Measurements from ENCODE around the gene SIL1. TPM values are rescaled to one million over a fixed set of nuclear protein-coding genes. Genes with fewer than 3 reads are reported as not detected.
"Not testable (repeated sequence)": the region's sequence is repeated elsewhere in the genome, so short reads cannot be mapped to it uniquely, and the experiment has no call there.

The SIL1 gene
- total RNA-seq, 1 experiment from 2014 or later: 22.0 TPM

DNA sequence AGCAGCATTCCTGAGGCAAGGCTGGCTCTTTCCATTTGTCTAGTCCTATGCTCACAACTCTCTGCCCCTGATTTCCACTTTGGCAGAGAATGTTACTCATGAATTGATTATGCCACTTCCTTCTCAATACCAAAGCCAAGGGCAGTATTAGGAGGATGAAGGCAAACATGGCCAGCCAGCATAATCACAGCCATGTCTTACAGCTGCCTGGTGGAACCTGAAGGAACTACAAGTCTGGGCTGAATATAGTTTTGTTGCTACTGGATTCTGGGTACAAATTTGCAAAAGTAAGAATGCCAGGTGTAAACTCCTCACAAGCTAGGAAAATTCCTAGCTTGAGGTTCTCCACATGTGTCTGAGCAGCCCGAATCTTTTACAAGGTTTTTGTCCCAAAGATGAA, 4.2 kb downstream of the SIL1 start:
- Histone ChIP-seq H3K9me3 (ENCODE audit: low read depth, low read length, poor library complexity, severe bottlenecking) (no peaks in the 10 kb centered on the region), H3K4me3 (ENCODE audit: low read depth, low read length, poor library complexity, severe bottlenecking) (no peak overlapping the region), H3K27ac (ENCODE audit: low read depth, low read length, poor library complexity, severe bottlenecking) (no peak overlapping the region), H3K36me3 (ENCODE audit: insufficient read depth, low read length, poor library complexity, severe bottlenecking) (peaks cover 4% of the 10 kb centered on the region), H3K4me1 (ENCODE audit: insufficient read depth, low read length, poor library complexity, severe bottlenecking) (no peaks in the 10 kb centered on the region), H3K27me3 (replicated peaks; ENCODE audit: insufficient read depth, low read depth, low read length, poor library complexity) (no peaks in the 10 kb centered on the region)
- TF ChIP-seq, protein P1, sequence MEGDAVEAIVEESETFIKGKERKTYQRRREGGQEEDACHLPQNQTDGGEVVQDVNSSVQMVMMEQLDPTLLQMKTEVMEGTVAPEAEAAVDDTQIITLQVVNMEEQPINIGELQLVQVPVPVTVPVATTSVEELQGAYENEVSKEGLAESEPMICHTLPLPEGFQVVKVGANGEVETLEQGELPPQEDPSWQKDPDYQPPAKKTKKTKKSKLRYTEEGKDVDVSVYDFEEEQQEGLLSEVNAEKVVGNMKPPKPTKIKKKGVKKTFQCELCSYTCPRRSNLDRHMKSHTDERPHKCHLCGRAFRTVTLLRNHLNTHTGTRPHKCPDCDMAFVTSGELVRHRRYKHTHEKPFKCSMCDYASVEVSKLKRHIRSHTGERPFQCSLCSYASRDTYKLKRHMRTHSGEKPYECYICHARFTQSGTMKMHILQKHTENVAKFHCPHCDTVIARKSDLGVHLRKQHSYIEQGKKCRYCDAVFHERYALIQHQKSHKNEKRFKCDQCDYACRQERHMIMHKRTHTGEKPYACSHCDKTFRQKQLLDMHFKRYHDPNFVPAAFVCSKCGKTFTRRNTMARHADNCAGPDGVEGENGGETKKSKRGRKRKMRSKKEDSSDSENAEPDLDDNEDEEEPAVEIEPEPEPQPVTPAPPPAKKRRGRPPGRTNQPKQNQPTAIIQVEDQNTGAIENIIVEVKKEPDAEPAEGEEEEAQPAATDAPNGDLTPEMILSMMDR (conservative IDR thresholded peaks at IDR 0.05; ENCODE audit: low read depth, low read length): peak; percentile 40
- TF ChIP-seq EZH2 (IDR thresholded peaks at IDR 0.05; ENCODE audit: borderline replicate concordance, low read depth, low read length, poor library complexity, severe bottlenecking): no peak
- CTCF ChIA-PET: no interaction called here
- POLR2A ChIA-PET (ENCODE audit: low non-redundant PET): no interaction called here
- intact Hi-C loops (cut with micrococcal nuclease; ENCODE audit: unreplicated experiment): no loop called here
- no TSS peak for BruUV-seq (replicated peaks)
- peak; percentile 25 for DNase-seq (ENCODE audit: low spot score)

DNA sequence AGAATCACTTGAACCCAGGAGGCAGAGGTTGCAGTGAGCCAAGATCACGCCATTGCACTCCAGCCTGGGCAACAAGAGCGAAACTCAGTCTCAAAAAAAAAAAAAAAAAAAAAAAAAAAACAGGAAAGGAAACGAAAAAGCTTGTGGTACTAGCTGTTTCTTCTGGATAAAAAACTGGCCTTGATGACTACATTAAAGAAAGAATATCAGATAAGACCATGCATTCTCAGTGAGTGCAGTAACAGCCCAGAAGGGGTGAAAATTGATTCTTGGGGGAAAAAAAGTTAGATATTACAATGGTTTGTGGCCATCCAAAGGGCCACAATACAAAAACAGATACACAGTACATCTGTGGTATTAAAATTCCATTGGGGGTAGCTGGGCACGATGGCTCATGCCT, 5.3 kb downstream of the SIL1 start:
- H3K27ac ChIP-seq (ENCODE audit: low read depth, low read length, poor library complexity, severe bottlenecking); H3K27me3 ChIP-seq (replicated peaks; ENCODE audit: insufficient read depth, low read depth, low read length, poor library complexity); DNase-seq (ENCODE audit: low spot score); CTCF ChIA-PET; H3K4me1 ChIP-seq (ENCODE audit: insufficient read depth, low read length, poor library complexity, severe bottlenecking); H3K9me3 ChIP-seq (ENCODE audit: low read depth, low read length, poor library complexity, severe bottlenecking); POLR2A ChIA-PET (ENCODE audit: low non-redundant PET); H3K4me3 ChIP-seq (ENCODE audit: low read depth, low read length, poor library complexity, severe bottlenecking); BruUV-seq (replicated peaks); intact Hi-C loops (cut with micrococcal nuclease; ENCODE audit: unreplicated experiment); H3K36me3 ChIP-seq (ENCODE audit: insufficient read depth, low read length, poor library complexity, severe bottlenecking): not testable (repeated sequence)

DNA sequence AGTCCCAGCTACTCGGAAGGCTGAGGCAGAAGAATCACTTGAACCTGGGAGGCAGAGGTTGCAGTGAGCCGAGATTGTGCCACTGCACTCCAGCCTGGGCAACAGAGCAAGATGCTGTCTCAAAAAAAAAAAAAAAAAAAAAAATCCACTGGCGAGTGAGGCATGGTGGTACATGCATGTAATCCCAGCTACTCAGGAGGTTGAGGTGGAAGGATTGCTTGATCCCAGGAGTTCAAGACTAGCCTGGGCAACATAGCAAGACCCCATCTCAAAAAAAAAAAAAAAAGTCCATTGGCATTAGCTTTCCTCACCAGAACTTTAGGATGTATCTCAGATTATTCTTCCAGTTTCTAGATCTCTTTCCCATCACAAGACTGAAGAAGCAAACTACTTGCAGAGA, 6.2 kb downstream of the SIL1 start:
- H3K36me3 ChIP-seq (ENCODE audit: insufficient read depth, low read length, poor library complexity, severe bottlenecking); DNase-seq (ENCODE audit: low spot score); POLR2A ChIA-PET (ENCODE audit: low non-redundant PET); H3K9me3 ChIP-seq (ENCODE audit: low read depth, low read length, poor library complexity, severe bottlenecking); H3K27me3 ChIP-seq (replicated peaks; ENCODE audit: insufficient read depth, low read depth, low read length, poor library complexity); BruUV-seq (replicated peaks); H3K27ac ChIP-seq (ENCODE audit: low read depth, low read length, poor library complexity, severe bottlenecking); H3K4me1 ChIP-seq (ENCODE audit: insufficient read depth, low read length, poor library complexity, severe bottlenecking); intact Hi-C loops (cut with micrococcal nuclease; ENCODE audit: unreplicated experiment); H3K4me3 ChIP-seq (ENCODE audit: low read depth, low read length, poor library complexity, severe bottlenecking): not testable (repeated sequence)
- CTCF ChIA-PET: interaction anchor here (0.6 kb wide), 1 partner anchor 176 kb away, joined by 3 read pairs; no protein-coding TSS in a partner anchor

DNA sequence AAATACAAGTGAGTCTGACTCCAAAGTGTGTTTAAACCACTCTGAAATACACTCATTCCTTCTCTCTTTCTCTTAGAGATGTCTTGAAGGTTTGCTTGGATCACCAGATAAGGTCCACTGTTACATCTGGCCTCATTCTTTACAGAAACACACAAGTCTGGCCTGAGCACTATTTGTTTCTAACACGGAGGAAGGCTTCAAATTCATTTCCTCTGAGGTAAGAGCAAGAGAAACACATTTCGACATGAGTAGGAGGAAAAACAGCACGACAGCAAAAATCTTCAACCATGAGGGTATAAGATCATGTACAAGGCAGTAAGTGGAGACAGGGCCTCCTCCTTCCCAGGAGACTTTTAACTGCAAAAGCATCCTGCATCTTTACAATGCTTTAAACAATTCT, 8.0 kb downstream of the SIL1 start:
- ChIA-PET CTCF (no interaction called here), POLR2A (ENCODE audit: low non-redundant PET) (no interaction called here)

More for the DNA sequence above, 8.0 kb downstream of the SIL1 start:
- no peak for DNase-seq (ENCODE audit: low spot score)
- no peaks in the 10 kb centered on the region for H3K4me1 ChIP-seq (ENCODE audit: insufficient read depth, low read length, poor library complexity, severe bottlenecking)
- intact Hi-C loops (cut with micrococcal nuclease; ENCODE audit: unreplicated experiment): no loop called here
- peaks cover 4% of the 10 kb centered on the region for H3K36me3 ChIP-seq (ENCODE audit: insufficient read depth, low read length, poor library complexity, severe bottlenecking)
- H3K9me3 ChIP-seq (ENCODE audit: low read depth, low read length, poor library complexity, severe bottlenecking): no peaks in the 10 kb centered on the region
- H3K27me3 ChIP-seq (replicated peaks; ENCODE audit: insufficient read depth, low read depth, low read length, poor library complexity): no peaks in the 10 kb centered on the region
- TF ChIP-seq EZH2 (IDR thresholded peaks at IDR 0.05; ENCODE audit: borderline replicate concordance, low read depth, low read length, poor library complexity, severe bottlenecking): no peak
- TF ChIP-seq, protein P1 (conservative IDR thresholded peaks at IDR 0.05; ENCODE audit: low read depth, low read length): no peak
- BruUV-seq (replicated peaks): no TSS peak
- no peak overlapping the region for H3K4me3 ChIP-seq (ENCODE audit: low read depth, low read length, poor library complexity, severe bottlenecking)
- H3K27ac ChIP-seq (ENCODE audit: low read depth, low read length, poor library complexity, severe bottlenecking): no peak overlapping the region
